GM12874 (cell line): ENCODE results near the gene ACER1.

Experiments used
- CTCF ChIP-seq: IDR thresholded peaks from 2 replicates; pipeline ENCODE4 v1.5.1; 2011; ENCODE audit warnings: low read depth, mild to moderate bottlenecking, control low read depth, low read length, moderate library complexity; ENCODE audit not compliant: insufficient read depth

ACER1 gene

GRCh38 chr19:6350688-6351087, 17.3 kb upstream of the ACER1 start:
- no peak for TF ChIP-seq CTCF

- no peak for TF ChIP-seq CTCF
These were observed 10.1 kb upstream of the ACER1 start for GRCh38 chr19:6343462-6343861.

- TF ChIP-seq CTCF: no peak
These were observed 7.2 kb upstream of the ACER1 start for GRCh38 chr19:6340493-6341201.

- TF ChIP-seq CTCF: no peak
These were observed 1.3 kb upstream of the ACER1 start for GRCh38 chr19:6334490-6335285.

GRCh38 chr19:6326815-6327214, 6.6 kb downstream of the ACER1 start:
- no peak for TF ChIP-seq CTCF

GRCh38 chr19:6325614-6326013, 7.8 kb downstream of the ACER1 start:
- no peak for TF ChIP-seq CTCF

- no peak for TF ChIP-seq CTCF
These were observed 8.7 kb downstream of the ACER1 start for GRCh38 chr19:6324757-6325156.
